Kasumi-1 (cell line): ENCODE measurements around the gene RASGRF2.

Experiments
- DNase-seq, 2 experiments: peaks; one replicate each; lab custom pipeline; 2025; lab: John Stamatoyannopoulos, UW

Gene RASGRF2

GRCh38 chr5:80955082-80955590 is 5.0 kb upstream of the RASGRF2 start:
- no peak for DNase-seq

GRCh38 chr5:80956272-80956671 is 3.9 kb upstream of the RASGRF2 start:
- no peak for DNase-seq

GRCh38 chr5:80957031-80957761 is 3.0 kb upstream of the RASGRF2 start:
- DNase-seq: no peak

- DNase-seq: no peak
Observed at GRCh38 chr5:80958616-80959015, 1.5 kb upstream of the RASGRF2 start.

- DNase-seq: no peak
Observed at GRCh38 chr5:80959138-80959537, 1.0 kb upstream of the RASGRF2 start.

GRCh38 chr5:80960531-80961375 is 590 bp downstream of the RASGRF2 start:
- DNase-seq: no peak

- no peak for DNase-seq
Observed at GRCh38 chr5:80961376-80962281, 1.5 kb downstream of the RASGRF2 start.

- DNase-seq: no peak
Observed at GRCh38 chr5:80962630-80963520, 2.7 kb downstream of the RASGRF2 start.

- no peak for DNase-seq
Observed at GRCh38 chr5:80963521-80963895, 3.3 kb downstream of the RASGRF2 start.

- DNase-seq: no peak
Observed at GRCh38 chr5:80963966-80964481, 3.9 kb downstream of the RASGRF2 start.

GRCh38 chr5:80964491-80964890 is 4.3 kb downstream of the RASGRF2 start:
- DNase-seq: no peak

- no peak for DNase-seq
Observed at GRCh38 chr5:80964919-80965318, 4.8 kb downstream of the RASGRF2 start.

GRCh38 chr5:80967500-80968181 is 7.5 kb downstream of the RASGRF2 start:
- no peak for DNase-seq

GRCh38 chr5:80973027-80973426 is 12.9 kb downstream of the RASGRF2 start:
- DNase-seq: no peak

GRCh38 chr5:80975065-80975464 is 14.9 kb downstream of the RASGRF2 start:
- DNase-seq: no peak

- DNase-seq: no peak
Observed at GRCh38 chr5:80976985-80977384, 16.8 kb downstream of the RASGRF2 start.

GRCh38 chr5:80977764-80978163 is 17.6 kb downstream of the RASGRF2 start:
- DNase-seq: no peak

- DNase-seq: no peak
Observed at GRCh38 chr5:80978772-80979317, 18.7 kb downstream of the RASGRF2 start.

- DNase-seq: no peak
Observed at GRCh38 chr5:80982093-80982492, 21.9 kb downstream of the RASGRF2 start.
